K562 (cell line): ENCODE data around the gene NCOA6. TPM values are rescaled to one million over a fixed set of nuclear protein-coding genes. Genes with fewer than 3 reads are reported as not detected.

Experiments used
- CEBPB ChIP-seq: fragments of 450-650 bp; IDR thresholded peaks from 2 replicates; pipeline ENCODE4 v1.6.1; 2016; ENCODE audit warnings: missing genetic modification characterization, missing compliant biosample characterization
- CEBPG ChIP-seq, 3 experiments: fragments of 200-800 bp in 1 of 3; sonication (Bioruptor generic) in 1 of 3; sonication (generic) in 1 of 3; formaldehyde crosslinking in 1 of 3; IDR thresholded peaks in 2 of 3; conservative IDR thresholded peaks in 1 of 3; 2 replicates each; pipeline versions ENCODE4 v1.6.1 to v1.8.0; 2016 to 2022; ENCODE audit warnings: missing compliant biosample characterization in 2 of 3, missing genetic modification characterization in 2 of 3, mild to moderate bottlenecking in 1 of 3, missing genetic modification reagents in 1 of 3
- DPF2 ChIP-seq: fragments of 450-650 bp; IDR thresholded peaks from 2 replicates; pipeline ENCODE4 v1.6.1; 2016
- ETV5 ChIP-seq: sonication (generic); formaldehyde crosslinking; IDR thresholded peaks from 2 replicates; pipeline ENCODE4 v1.4.0; 2020; ENCODE audit warnings: low read depth, mild to moderate bottlenecking, missing genetic modification reagents
- FOXA1 ChIP-seq: fragments of 450-650 bp; IDR thresholded peaks from 2 replicates; pipeline ENCODE4 v1.6.1; 2016; ENCODE audit warnings: mild to moderate bottlenecking, borderline replicate concordance
- JUN ChIP-seq, 2 experiments: sonication (generic) in 1 of 2; formaldehyde crosslinking in 1 of 2; IDR thresholded peaks; 2 replicates each; pipeline versions ENCODE4 v1.6.1 to v1.8.0; 2012 to 2022; ENCODE audit warnings: borderline replicate concordance in 2 of 2, mild to moderate bottlenecking in 2 of 2, improper control_type of control experiment in 1 of 2, low read depth in 1 of 2, low read length in 1 of 2, missing genetic modification reagents in 1 of 2
- JUNB ChIP-seq: fragments of 450-650 bp; formaldehyde crosslinking; conservative IDR thresholded peaks from 2 replicates; pipeline ENCODE4 v1.4.0; 2020; ENCODE audit warnings: mild to moderate bottlenecking
- MXI1 ChIP-seq: IDR thresholded peaks from 2 replicates; pipeline ENCODE4 v1.6.1; 2011; ENCODE audit warnings: low read depth, mild to moderate bottlenecking, improper control_type of control experiment, low read length
- NCOA6 ChIP-seq: fragments of 450-650 bp; IDR thresholded peaks from 2 replicates; pipeline ENCODE4 v1.6.1; 2017; ENCODE audit warnings: mild to moderate bottlenecking
- NONO ChIP-seq, 2 experiments: fragments of 200-400 bp in 1 of 2; fragments of 450-650 bp in 1 of 2; formaldehyde crosslinking in 1 of 2; IDR thresholded peaks; 2 replicates each; pipeline ENCODE4 v1.6.1; 2017; ENCODE audit warnings: low read depth in 2 of 2, mild to moderate bottlenecking in 2 of 2, moderate library complexity in 2 of 2, low read length in 1 of 2
- RFX7 ChIP-seq: fragments of 250-450 bp; sonication (Bioruptor Pico); IDR thresholded peaks from 2 replicates; pipeline ENCODE4 v1.5.1; 2021; ENCODE audit warnings: mild to moderate bottlenecking
- SMAD4 ChIP-seq: fragments of 250-450 bp; sonication (Bioruptor Pico); conservative IDR thresholded peaks from 2 replicates; pipeline ENCODE4 v1.8.0; 2021; ENCODE audit warnings: inconsistent platforms, mild to moderate bottlenecking, moderate library complexity
- TCF7 ChIP-seq: sonication (generic); IDR thresholded peaks from 2 replicates; pipeline ENCODE4 v1.6.1; 2016; ENCODE audit warnings: antibody characterized with exemption, borderline replicate concordance
- TCF7L2 ChIP-seq: fragments of 150-350 bp; IDR thresholded peaks from 2 replicates; pipeline ENCODE4 v1.6.1; 2016; ENCODE audit warnings: low read depth, mild to moderate bottlenecking, low read length, moderate library complexity
- THRAP3 ChIP-seq: fragments of 450-650 bp; IDR thresholded peaks from 2 replicates; pipeline ENCODE4 v1.6.1; 2016; ENCODE audit warnings: mild to moderate bottlenecking, inconsistent platforms, borderline replicate concordance
- WHSC1 ChIP-seq: IDR thresholded peaks from one replicate; pipeline ENCODE4 v1.6.1; 2012; ENCODE audit warnings: low read length, control low read depth, inconsistent platforms
- ZBTB17 ChIP-seq: fragments of 450-650 bp; formaldehyde crosslinking; IDR thresholded peaks from 2 replicates; pipeline ENCODE4 v1.4.0; 2020; ENCODE audit warnings: mild to moderate bottlenecking
- ZFP1 ChIP-seq: fragments of 450-650 bp; formaldehyde crosslinking; IDR thresholded peaks from 2 replicates; pipeline ENCODE4 v1.4.0; 2020; ENCODE audit warnings: mild to moderate bottlenecking, mixed read lengths
- ZNF41 ChIP-seq: fragments of 250-450 bp; sonication (Bioruptor Pico); conservative IDR thresholded peaks from 2 replicates; pipeline ENCODE4 v1.4.0; 2020; ENCODE audit warnings: mild to moderate bottlenecking
- ZNF764 ChIP-seq: fragments of 250-450 bp; sonication (Bioruptor Pico); IDR thresholded peaks from 2 replicates; pipeline ENCODE4 v1.4.0; 2020; ENCODE audit warnings: low read depth, mild to moderate bottlenecking, moderate library complexity
- polyA plus RNA-seq, 8 experiments: library from polyadenylated mRNA; depleted of rRNA in 4 of 8; stranded (reverse) in 5 of 8; unstranded in 3 of 8; fragments of >200 nt; fragmentation: Nextera tagmentation in 2 of 8; fragmentation: Illumina TruSeq in 1 of 8; extraction: Ambion mirVana in 2 of 8; extraction: Trizol in 1 of 8; gene quantifications; 2 replicates each; pipeline versions ENCODE4 v1.2.1 to v1.2.3, GENCODE V29; 2011 to 2014; ENCODE audit warnings: inconsistent platforms in 1 of 8, missing spikeins in 1 of 8
- total RNA-seq, 7 experiments: library from RNA; depleted of rRNA in 6 of 7; stranded (reverse); fragments of >200 nt in 6 of 7; fragmentation: Illumina TruSeq in 2 of 7; extraction: Trizol in 2 of 7; gene quantifications; 2 replicates each; pipeline versions ENCODE4 v1.2.1 to v1.2.3, GENCODE V29; 2011 to 2021; ENCODE audit warnings: low replicate concordance in 1 of 7
- TF ChIP-seq, protein P1 (sequence below): sonication (generic); IDR thresholded peaks from 2 replicates; pipeline ENCODE4 v1.6.1; 2016
- TF ChIP-seq, protein P2 (sequence below): fragments of 250-450 bp; sonication (Bioruptor Pico); IDR thresholded peaks from 2 replicates; pipeline ENCODE4 v1.5.0; 2022; ENCODE audit warnings: mild to moderate bottlenecking
- TF ChIP-seq, protein P3 (sequence below): fragments of 150-350 bp; conservative IDR thresholded peaks from 2 replicates; pipeline ENCODE4 v1.6.1; 2014; ENCODE audit warnings: low read length

Gene NCOA6
- total and polyA plus RNA-seq, 9 of the 15 experiments (the other 6 are each of a cell fraction or from before 2014, with no cell fraction given): 6.1 to 25.0 (median 9.5) TPM

DNA sequence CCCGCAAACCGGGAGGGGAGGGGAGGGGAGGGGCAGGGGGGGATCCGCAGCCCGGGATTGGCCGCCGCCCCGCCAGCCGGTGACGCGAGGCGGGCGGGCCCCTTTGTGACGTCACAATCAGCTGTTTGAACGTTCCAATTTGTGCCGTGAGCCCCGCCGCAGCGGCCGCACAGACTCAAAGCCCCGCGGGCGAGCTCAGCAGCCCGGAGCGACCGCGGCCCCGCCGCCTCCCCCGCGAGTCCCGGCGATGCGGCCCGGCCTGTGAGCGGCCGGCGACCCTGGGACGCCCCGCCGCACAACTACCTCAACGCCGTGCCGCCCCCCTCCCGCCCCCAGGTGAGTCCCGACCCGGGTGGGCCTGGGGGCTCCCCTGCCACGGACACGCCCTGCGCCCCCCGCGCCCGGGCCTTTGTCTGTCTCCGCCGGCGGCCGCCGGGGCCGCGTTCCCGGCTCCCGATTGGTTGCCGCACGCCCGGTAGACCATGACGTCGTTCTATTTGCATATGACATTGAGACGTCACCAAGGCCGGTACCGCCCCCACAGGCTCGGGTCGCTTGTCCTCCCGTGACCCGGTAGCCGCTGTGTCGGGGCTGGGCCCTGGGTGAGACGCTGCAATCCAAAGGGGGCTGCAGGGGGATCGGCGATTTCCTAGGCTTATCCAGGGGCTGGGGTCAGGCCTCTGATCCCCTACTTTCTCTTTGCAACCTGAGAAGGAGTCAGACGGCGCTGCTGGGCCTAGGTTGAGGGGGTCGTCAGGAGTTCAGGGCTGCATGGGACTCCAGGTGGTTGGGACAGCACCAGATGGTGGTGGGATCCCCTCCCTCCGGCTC is 121.1 kb downstream of the NCOA6 start, which contains the start of gene TP53INP2 (continued):
- TF ChIP-seq THRAP3 (no peak), WHSC1 (no peak), ZBTB17 (CRISPR knock-in tag) (no peak), JUN (IDR thresholded peaks at IDR 0.05; ENCODE audit: borderline replicate concordance, low read depth, low read length) (0 out of 2 replicates have a peak, but pooled peaks have one; percentile 8), JUN (CRISPR knock-in tag; IDR thresholded peaks at IDR 0.05; ENCODE audit: borderline replicate concordance) (no peak), ZNF764 (CRISPR knock-in tag) (no peak), RFX7 (CRISPR knock-in tag) (no peak), JUNB (no peak), ZFP1 (CRISPR knock-in tag) (no peak), ZNF41 (CRISPR knock-in tag) (no peak), CEBPB (tag) (no peak), TCF7 (no peak), NCOA6 (no peak), SMAD4 (CRISPR knock-in tag) (peak; percentile 80), ETV5 (CRISPR knock-in tag) (no peak), MXI1 (no peak), NONO (IDR thresholded peaks at IDR 0.05; ENCODE audit: low read depth in 2 of 2, low read length in 1 of 2) (no peak), FOXA1 (no peak), TCF7L2 (no peak), DPF2 (no peak), CEBPG (CRISPR knock-in tag; IDR thresholded peaks at IDR 0.05) (no peak), CEBPG (tag; conservative IDR thresholded peaks at IDR 0.05 in 1 of 2, IDR thresholded peaks at IDR 0.05 in 1 of 2) (no peak)
- TF ChIP-seq, protein P1, sequence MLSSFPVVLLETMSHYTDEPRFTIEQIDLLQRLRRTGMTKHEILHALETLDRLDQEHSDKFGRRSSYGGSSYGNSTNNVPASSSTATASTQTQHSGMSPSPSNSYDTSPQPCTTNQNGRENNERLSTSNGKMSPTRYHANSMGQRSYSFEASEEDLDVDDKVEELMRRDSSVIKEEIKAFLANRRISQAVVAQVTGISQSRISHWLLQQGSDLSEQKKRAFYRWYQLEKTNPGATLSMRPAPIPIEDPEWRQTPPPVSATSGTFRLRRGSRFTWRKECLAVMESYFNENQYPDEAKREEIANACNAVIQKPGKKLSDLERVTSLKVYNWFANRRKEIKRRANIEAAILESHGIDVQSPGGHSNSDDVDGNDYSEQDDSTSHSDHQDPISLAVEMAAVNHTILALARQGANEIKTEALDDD: no peak
- TF ChIP-seq, protein P2, sequence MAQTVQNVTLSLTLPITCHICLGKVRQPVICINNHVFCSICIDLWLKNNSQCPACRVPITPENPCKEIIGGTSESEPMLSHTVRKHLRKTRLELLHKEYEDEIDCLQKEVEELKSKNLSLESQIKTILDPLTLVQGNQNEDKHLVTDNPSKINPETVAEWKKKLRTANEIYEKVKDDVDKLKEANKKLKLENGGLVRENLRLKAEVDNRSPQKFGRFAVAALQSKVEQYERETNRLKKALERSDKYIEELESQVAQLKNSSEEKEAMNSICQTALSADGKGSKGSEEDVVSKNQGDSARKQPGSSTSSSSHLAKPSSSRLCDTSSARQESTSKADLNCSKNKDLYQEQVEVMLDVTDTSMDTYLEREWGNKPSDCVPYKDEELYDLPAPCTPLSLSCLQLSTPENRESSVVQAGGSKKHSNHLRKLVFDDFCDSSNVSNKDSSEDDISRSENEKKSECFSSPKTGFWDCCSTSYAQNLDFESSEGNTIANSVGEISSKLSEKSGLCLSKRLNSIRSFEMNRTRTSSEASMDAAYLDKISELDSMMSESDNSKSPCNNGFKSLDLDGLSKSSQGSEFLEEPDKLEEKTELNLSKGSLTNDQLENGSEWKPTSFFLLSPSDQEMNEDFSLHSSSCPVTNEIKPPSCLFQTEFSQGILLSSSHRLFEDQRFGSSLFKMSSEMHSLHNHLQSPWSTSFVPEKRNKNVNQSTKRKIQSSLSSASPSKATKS (CRISPR knock-in tag): no peak
- TF ChIP-seq, protein P3, sequence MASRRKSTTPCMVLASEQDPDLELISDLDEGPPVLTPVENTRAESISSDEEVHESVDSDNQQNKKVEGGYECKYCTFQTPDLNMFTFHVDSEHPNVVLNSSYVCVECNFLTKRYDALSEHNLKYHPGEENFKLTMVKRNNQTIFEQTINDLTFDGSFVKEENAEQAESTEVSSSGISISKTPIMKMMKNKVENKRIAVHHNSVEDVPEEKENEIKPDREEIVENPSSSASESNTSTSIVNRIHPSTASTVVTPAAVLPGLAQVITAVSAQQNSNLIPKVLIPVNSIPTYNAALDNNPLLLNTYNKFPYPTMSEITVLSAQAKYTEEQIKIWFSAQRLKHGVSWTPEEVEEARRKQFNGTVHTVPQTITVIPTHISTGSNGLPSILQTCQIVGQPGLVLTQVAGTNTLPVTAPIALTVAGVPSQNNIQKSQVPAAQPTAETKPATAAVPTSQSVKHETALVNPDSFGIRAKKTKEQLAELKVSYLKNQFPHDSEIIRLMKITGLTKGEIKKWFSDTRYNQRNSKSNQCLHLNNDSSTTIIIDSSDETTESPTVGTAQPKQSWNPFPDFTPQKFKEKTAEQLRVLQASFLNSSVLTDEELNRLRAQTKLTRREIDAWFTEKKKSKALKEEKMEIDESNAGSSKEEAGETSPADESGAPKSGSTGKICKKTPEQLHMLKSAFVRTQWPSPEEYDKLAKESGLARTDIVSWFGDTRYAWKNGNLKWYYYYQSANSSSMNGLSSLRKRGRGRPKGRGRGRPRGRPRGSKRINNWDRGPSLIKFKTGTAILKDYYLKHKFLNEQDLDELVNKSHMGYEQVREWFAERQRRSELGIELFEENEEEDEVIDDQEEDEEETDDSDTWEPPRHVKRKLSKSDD: no peak
